Skeletal muscle tissue (tissue), 4 donors: ENCODE data around the gene EGFR. TPM values are rescaled to one million over a fixed set of nuclear protein-coding genes. Genes with fewer than 3 reads are reported as not detected.
A peak's percentile ranks its signal among the peaks of the same experiment; 100 is the strongest.

Experiments used
- H3K27ac ChIP-seq: one replicate; pipeline ENCODE4 v1.7.0; 2013; ENCODE audit warnings: mild to moderate bottlenecking, low read depth, low read length, inconsistent platforms
- H3K27me3 ChIP-seq, 3 donors: one replicate each; pipeline ENCODE4 v1.7.0; 2013; ENCODE audit warnings: low read length in 3 of 3; ENCODE audit not compliant: control insufficient read depth in 3 of 3, insufficient read depth in 3 of 3
- H3K36me3 ChIP-seq, 3 donors: one replicate each; pipeline ENCODE4 v1.7.0; 2013; ENCODE audit warnings: low read length in 3 of 3; ENCODE audit not compliant: control insufficient read depth in 3 of 3, insufficient read depth in 3 of 3
- H3K4me1 ChIP-seq, 3 donors: one replicate each; pipeline ENCODE4 v1.7.0; 2013; ENCODE audit warnings: low read length in 3 of 3, mild to moderate bottlenecking in 3 of 3; ENCODE audit not compliant: control insufficient read depth in 3 of 3, insufficient read depth in 3 of 3
- H3K4me3 ChIP-seq, 3 donors: one replicate each; pipeline ENCODE4 v1.7.0; 2013; ENCODE audit warnings: low read length in 3 of 3
- H3K9ac ChIP-seq, 3 donors: one replicate each; pipeline ENCODE4 v1.7.0; 2013; ENCODE audit warnings: low read length in 3 of 3, mild to moderate bottlenecking in 3 of 3, moderate library complexity in 2 of 3, low read depth in 1 of 3
- H3K9me3 ChIP-seq, 3 donors: one replicate each; pipeline ENCODE4 v1.7.0; 2013; ENCODE audit warnings: low read length in 3 of 3; ENCODE audit not compliant: control insufficient read depth in 3 of 3
- total RNA-seq: library from RNA; depleted of rRNA; stranded (reverse); fragments of >200 nt; gene quantifications from one replicate; pipeline ENCODE4 v1.2.3, GENCODE V29; 2014
- donor health status: Osteomylitis.

EGFR gene
- total RNA-seq, 1 donor from 2014 or later = 17.7 TPM

GRCh38 chr7:55170335-55171069 is 151.7 kb downstream of the EGFR start:
- Histone ChIP-seq H3K9me3 (no peaks in the 10 kb centered on the region), H3K4me3 (no peak overlapping the region), H3K27me3 (no peaks in the 10 kb centered on the region), H3K4me1 (peaks cover 17 to 26% (median 23%) of the 10 kb centered on the region in 3 donors), H3K36me3 (peaks cover 18 to 43% (median 31%) of the 10 kb centered on the region in 3 donors), H3K9ac (no peak overlapping the region), H3K27ac (no peak overlapping the region)

GRCh38 chr7:55171157-55171556 is 152.3 kb downstream of the EGFR start:
- H3K27ac ChIP-seq = no peak overlapping the region
- H3K36me3 ChIP-seq = peaks cover 18 to 41% (median 31%) of the 10 kb centered on the region in 3 donors
- H3K4me3 ChIP-seq = peak overlapping the region in 1 of 3 donors; percentile 2
- peaks cover 13 to 23% (median 22%) of the 10 kb centered on the region in 3 donors for H3K4me1 ChIP-seq
- H3K9ac ChIP-seq = no peak overlapping the region
- no peaks in the 10 kb centered on the region for H3K9me3 ChIP-seq
- no peaks in the 10 kb centered on the region for H3K27me3 ChIP-seq

GRCh38 chr7:55172161-55172560 is 153.3 kb downstream of the EGFR start:
- Histone ChIP-seq H3K4me3 (no peak overlapping the region), H3K27ac (no peak overlapping the region), H3K9me3 (no peaks in the 10 kb centered on the region), H3K9ac (no peak overlapping the region), H3K4me1 (peaks cover 15 to 26% (median 26%) of the 10 kb centered on the region in 3 donors), H3K36me3 (peaks cover 20 to 41% (median 31%) of the 10 kb centered on the region in 3 donors), H3K27me3 (no peaks in the 10 kb centered on the region)

GRCh38 chr7:55172881-55173609 is 154.2 kb downstream of the EGFR start:
- H3K27me3 ChIP-seq = no peaks in the 10 kb centered on the region
- H3K9ac ChIP-seq = no peak overlapping the region
- no peak overlapping the region for H3K4me3 ChIP-seq
- H3K36me3 ChIP-seq = peaks cover 20 to 44% (median 31%) of the 10 kb centered on the region in 3 donors
- no peaks in the 10 kb centered on the region for H3K9me3 ChIP-seq
- peaks cover 24 to 35% (median 33%) of the 10 kb centered on the region in 3 donors for H3K4me1 ChIP-seq
- H3K27ac ChIP-seq = no peak overlapping the region

- no peak overlapping the region for H3K9ac ChIP-seq
- peaks cover 30 to 39% (median 39%) of the 10 kb centered on the region in 3 donors for H3K4me1 ChIP-seq
- H3K27me3 ChIP-seq = no peaks in the 10 kb centered on the region
- no peaks in the 10 kb centered on the region for H3K9me3 ChIP-seq
- no peak overlapping the region for H3K4me3 ChIP-seq
- H3K27ac ChIP-seq = no peak overlapping the region
- H3K36me3 ChIP-seq = peaks cover 22 to 44% (median 31%) of the 10 kb centered on the region in 3 donors
These were observed 154.9 kb downstream of the EGFR start for GRCh38 chr7:55173671-55174070.

GRCh38 chr7:55174456-55174855 is 155.6 kb downstream of the EGFR start:
- no peaks in the 10 kb centered on the region for H3K9me3 ChIP-seq
- H3K27ac ChIP-seq = no peak overlapping the region
- no peaks in the 10 kb centered on the region for H3K27me3 ChIP-seq
- H3K4me3 ChIP-seq = no peak overlapping the region
- H3K4me1 ChIP-seq = peaks cover 30 to 40% (median 39%) of the 10 kb centered on the region in 3 donors
- peaks cover 22 to 44% (median 31%) of the 10 kb centered on the region in 3 donors for H3K36me3 ChIP-seq
- H3K9ac ChIP-seq = no peak overlapping the region

GRCh38 chr7:55174856-55175255 is 156.0 kb downstream of the EGFR start:
- Histone ChIP-seq H3K4me3 (no peak overlapping the region), H3K4me1 (peaks cover 29 to 36% (median 35%) of the 10 kb centered on the region in 3 donors), H3K9ac (no peak overlapping the region), H3K27me3 (no peaks in the 10 kb centered on the region), H3K9me3 (no peaks in the 10 kb centered on the region), H3K36me3 (peaks cover 24 to 42% (median 33%) of the 10 kb centered on the region in 3 donors), H3K27ac (no peak overlapping the region)

- no peaks in the 10 kb centered on the region for H3K27me3 ChIP-seq
- no peaks in the 10 kb centered on the region for H3K9me3 ChIP-seq
- H3K36me3 ChIP-seq = peaks cover 27 to 40% (median 39%) of the 10 kb centered on the region in 3 donors
- no peak overlapping the region for H3K9ac ChIP-seq
- H3K4me3 ChIP-seq = peak overlapping the region in 1 of 3 donors; percentile 45
- no peak overlapping the region for H3K27ac ChIP-seq
- peaks cover 17 to 21% (median 17%) of the 10 kb centered on the region in 3 donors for H3K4me1 ChIP-seq
These were observed 158.3 kb downstream of the EGFR start for GRCh38 chr7:55177068-55177530.

- no peaks in the 10 kb centered on the region for H3K27me3 ChIP-seq
- H3K9ac ChIP-seq = no peak overlapping the region
- no peaks in the 10 kb centered on the region for H3K9me3 ChIP-seq
- H3K27ac ChIP-seq = no peak overlapping the region
- peak overlapping the region in 1 of 3 donors; percentile 45 for H3K4me3 ChIP-seq
- H3K4me1 ChIP-seq = peaks cover 17 to 21% (median 17%) of the 10 kb centered on the region in 3 donors
- peaks cover 27 to 39% (median 37%) of the 10 kb centered on the region in 3 donors for H3K36me3 ChIP-seq
These were observed 158.9 kb downstream of the EGFR start for GRCh38 chr7:55177589-55178261.
